HG03045 (cell line): Measurements from ENCODE around the gene ACTL7A.
A peak's percentile ranks its signal among the peaks of the same experiment; 100 is the strongest.
"Not testable (repeated sequence)": the region's sequence is repeated elsewhere in the genome, so short reads cannot be mapped to it uniquely, and the experiment has no call there.

Experiments used
- ATAC-seq: cut with Tn5 transposase; IDR thresholded peaks from one replicate; pipeline ENCODE4 v1.9.1; 2021; ENCODE audit warnings: mild to moderate bottlenecking, moderate library complexity; ENCODE audit not compliant: unreplicated experiment

ACTL7A gene

DNA sequence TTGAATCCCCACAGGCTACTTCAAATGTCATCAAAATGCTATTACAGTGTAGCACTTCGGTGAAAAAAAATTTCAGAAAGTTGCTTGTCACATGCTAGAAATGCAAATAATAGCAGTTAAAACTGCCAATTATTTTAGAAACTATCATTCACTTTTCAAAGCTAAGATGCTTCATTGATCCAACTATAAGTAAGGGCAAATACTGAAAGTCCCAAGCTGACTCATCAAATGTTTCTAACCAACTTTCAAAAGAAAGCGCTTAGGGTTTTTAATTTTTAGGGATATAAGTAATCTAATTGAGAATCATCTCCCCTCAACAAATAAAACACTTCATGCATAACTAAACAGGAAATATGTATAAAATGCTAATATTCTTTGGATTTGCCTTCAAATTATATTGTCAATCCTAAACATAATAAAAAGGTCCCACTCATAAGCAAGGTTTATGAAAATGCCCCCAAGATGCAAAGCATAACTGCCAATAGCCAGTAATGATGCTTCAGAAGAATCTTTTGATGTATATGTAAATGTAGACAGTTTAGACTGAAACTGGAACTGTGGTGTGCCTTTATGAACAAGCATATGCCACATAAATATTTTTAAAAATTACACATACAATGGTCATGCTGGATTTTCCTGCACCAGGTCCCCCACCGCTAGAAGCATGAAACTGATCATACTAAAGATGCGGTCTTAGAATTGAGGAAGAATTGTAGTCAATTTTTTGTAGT is 12.2 kb downstream of the ACTL7A start:
- no peak for ATAC-seq

DNA sequence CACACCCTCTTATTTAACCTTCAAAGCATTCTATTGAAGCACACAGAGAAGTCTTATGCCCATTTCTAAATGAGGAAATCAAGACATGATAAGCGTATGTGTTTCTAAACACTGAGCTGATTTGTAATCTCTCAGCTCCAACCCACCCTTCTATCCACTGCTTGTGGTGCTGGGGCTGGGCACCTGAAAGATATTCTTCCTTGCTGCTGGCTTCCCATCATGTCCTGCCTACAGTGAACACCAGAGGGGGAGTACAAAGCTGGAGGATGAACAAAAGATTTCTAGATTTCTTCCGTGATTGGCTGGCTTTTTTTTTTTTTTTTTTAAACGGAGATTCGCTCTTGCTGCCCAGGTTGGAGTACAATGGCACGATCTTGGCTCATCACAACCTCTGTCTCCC is 14.4 kb downstream of the ACTL7A start:
- no peak for ATAC-seq

GRCh38 chr9:108877524-108877923 is 15.5 kb downstream of the ACTL7A start:
- ATAC-seq, result no peak

GRCh38 chr9:108880738-108881316 is 18.8 kb downstream of the ACTL7A start:
- no peak for ATAC-seq

DNA sequence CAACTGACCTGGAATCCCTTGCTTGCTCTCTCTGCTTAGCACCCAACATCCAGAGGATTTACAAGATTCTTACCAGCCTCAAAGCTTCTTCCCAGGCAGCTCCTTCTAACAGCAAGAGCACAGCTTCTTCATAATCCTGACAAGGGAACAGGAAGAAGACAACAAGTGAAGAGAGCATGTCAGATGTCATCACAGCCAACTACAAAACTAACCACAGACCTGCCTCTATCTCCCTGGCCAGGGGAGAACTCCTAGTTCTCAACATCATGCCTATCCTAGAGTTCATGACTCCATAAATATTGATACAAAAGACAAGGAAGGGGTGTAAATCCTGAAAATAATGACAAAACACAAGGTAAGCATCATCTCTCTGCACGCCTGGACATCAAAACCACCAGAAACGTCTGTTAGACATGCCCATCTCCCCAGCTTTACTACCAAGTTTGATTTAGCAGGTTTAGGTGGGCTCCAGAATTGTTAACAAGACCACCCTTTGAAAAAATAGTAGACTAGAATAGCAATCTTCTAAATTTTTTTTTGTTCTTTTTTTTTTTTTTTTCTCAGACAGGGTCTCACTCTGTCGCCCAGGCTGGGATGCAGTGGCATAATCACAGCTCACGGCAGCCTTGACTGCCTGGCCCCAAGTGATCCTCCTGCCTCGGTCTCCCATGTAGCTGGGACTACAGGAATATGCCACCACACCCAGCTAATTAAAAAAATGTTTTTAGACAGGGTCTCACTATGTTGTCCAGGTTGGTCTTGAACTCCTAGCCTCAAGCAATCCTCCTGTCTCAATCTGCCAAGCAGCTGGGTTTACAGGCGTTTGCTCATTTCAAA is 20.2 kb downstream of the ACTL7A start:
- ATAC-seq, result no peak

- ATAC-seq, result no peak
Measured at GRCh38 chr9:108883085-108883484, 21.0 kb downstream of the ACTL7A start.

DNA sequence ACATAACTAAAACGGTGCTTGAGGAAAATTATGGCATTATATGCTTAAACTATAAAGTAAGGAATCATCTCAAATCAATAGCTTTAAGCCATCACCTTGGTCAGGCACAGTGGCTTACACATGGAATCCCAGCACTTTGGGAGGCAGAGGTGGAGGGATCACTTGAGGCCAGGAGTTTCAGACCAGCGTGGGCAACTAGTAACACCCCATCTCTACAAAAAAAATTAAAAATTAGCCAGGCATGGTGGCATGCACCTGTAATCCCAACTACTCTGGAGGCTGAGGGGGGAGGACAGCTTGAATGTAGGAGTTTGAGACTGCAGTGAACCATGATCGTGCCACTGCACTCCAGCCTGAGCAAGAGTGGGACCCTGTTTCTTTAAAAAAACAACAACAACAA is 22.6 kb downstream of the ACTL7A start:
- no peak for ATAC-seq

- peak; percentile 99 for ATAC-seq
Measured at GRCh38 chr9:108885643-108886348, 23.7 kb downstream of the ACTL7A start.

DNA sequence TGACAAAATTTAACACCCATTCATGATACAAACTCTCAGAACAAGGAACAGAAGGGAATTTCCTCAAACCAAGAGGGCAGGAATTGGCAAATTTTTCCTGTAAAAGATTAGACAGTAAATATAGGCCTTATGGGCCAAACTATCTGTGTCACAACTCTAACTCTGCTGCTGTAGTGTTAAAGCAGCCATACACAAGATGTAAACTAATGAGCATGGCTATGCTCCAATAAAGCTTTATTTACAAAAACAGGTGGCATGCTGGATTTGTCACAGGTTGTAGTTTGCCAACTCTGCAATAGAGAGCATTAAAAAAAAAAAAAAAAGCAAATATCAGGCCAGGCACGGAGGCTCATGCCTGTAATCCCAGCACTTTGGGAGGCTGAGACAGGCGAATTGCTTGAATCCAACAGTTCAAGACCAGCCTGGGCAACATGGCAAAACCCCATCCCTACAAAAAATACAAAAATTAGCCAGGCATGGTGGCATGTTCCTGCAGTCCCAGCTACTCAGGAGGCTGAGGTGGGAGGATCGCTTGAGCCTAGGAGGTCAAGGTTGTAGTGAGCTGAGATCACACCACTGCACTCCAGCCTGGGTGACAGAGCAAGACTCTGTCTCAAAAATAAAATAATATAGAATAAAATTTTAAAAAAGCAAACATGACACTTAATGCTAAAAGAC is 24.7 kb downstream of the ACTL7A start:
- ATAC-seq, result not testable (repeated sequence)

- no peak for ATAC-seq
Measured at GRCh38 chr9:108889649-108890067, 27.6 kb downstream of the ACTL7A start.

DNA sequence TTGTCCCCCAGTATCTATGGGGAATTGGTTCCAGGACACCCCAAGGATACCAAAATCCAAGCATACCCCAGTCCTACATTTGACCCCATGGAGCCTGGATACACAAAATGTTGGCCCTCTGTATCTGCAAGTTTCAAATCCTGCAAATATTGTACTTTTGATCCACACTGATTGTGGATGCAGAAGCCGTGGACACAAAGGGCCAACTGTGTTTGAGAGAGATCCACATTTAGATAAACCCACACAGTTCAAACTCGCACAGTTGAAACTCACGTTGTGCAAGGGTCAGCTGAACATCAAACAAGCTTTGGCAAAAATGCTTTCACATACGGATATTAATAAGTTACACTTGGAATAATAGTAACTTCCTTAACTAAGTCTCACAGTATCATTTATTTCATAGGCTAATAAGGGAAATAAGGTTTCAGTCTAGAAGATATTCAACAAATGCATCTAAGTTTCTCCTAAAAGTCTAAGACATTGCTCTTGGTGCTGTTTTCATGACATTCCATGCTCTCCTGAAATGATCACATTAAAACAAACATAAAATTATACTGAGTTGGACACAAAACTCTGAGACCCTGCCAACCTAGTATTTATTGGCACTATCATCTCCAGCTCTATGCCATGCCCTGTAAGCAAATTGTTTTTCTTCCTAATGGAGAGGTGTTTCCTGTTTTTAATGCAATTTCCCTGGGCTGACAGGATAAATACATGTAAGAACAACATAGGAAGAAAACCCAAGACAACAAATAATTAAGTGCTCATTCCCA is 32.3 kb downstream of the ACTL7A start:
- no peak for ATAC-seq

GRCh38 chr9:108897324-108898096 is 35.4 kb downstream of the ACTL7A start:
- ATAC-seq, result no peak

GRCh38 chr9:108899023-108899695 is 37.1 kb downstream of the ACTL7A start:
- ATAC-seq, result not testable (repeated sequence)

DNA sequence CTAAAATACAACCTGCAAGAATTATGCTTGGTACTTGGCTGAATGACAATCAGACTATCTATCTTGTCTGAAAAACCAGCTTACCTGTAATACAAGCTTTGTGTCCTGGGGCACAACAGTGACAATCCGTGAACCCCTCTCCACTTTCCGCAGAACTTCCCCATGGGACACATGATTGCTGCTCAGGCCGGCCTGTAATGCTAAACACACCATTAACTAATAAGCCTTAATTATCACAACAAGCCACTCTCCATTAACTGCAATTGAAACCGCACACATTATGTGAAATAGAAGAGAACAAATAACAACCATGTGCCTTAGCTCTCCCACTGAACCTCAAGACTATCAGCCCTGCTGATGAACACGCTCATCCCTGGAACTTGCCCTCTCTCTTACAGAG is 38.1 kb downstream of the ACTL7A start:
- no peak for ATAC-seq

DNA sequence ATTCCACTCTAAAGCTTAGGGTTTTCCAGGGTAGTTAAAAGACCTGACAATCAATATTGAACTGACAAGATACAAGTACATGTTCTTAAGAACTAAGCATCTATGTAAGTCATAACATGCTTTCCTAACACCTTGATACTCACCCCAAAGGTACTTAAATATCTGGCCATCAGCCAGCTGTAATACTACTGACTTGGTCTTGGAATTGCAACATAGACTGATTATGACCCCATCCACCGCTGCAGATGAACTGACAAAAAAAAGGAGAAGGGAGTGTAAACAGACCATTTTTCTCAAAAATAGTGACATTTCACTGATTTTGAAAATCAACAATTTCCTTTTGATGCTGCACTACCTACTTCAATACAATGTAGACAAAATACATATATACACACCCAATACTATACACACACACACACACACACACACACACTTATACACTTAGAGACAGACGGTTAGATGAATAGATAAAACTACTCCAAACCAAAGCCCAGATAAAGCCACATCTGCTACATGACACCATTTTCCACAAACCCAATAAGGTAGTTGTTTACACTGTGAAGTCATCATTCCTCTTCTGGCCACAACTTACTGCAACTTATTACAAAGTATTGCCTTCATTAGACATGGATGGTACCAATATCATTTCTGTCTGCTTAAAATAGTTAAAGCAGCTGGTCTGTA is 41.5 kb downstream of the ACTL7A start:
- ATAC-seq, result no peak

DNA sequence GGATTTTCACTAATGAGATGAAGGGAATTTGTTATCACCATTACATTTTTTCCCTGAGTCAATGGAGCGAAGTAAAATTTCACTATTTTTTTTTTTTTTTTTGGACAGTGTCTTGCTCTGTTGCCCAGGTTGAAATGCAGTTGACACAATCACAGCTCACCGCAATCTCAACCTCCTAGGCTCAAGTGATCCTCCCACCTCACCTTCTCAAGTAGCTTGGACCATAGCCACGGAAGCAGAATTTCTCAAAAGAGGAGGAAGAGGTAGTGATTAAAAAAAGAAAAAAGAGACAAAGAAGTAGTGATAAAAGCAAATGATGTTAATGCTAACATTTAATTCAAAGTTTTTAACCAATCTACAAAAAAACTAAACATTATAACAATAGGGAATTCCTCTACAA is 42.1 kb downstream of the ACTL7A start:
- no peak for ATAC-seq

- ATAC-seq, result no peak
Measured at GRCh38 chr9:108905494-108905893, 43.4 kb downstream of the ACTL7A start.

- ATAC-seq, result no peak
Measured at GRCh38 chr9:108910402-108910801, 48.3 kb downstream of the ACTL7A start.
